ENCODE data around the gene AATF.

Gene AATF

DNA sequence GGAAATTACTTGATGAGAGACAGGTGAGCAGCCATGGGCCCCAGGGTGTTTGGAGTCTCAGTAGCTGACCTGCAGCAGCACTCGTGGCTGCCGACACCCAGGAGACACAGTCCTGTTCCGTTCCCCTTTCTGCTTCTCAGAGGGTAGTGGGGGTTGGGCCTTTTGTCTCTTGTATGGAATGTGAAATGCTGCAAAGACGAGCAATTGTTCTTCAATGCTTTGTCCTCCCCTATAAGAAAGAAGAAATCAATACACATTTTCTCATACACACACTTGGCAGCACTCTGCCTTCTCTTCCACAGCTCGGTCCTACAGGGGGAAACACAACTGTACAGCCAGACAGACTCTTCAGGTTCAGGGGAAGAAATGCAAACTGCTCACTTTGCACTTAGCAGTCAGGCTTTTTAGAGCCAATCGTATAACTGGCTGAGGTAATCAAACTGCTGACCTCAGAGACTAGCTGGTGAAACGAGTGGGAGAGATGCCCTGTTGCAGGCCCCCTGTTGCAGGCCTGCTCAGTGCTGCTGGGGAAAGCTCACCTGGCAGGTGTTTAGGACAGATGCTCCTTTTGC, 96.7 kb downstream of the AATF start:
- Histone ChIP-seq H3K36me3 (peaks cover 46% of the 10 kb centered on the region), H3K4me1 (ENCODE audit: control insufficient read depth in 1 of 2, insufficient read depth in 1 of 2, low read depth in 1 of 2, low read length in 1 of 2) (no peaks in the 10 kb centered on the region), H3K27me3 (no peaks in the 10 kb centered on the region), H3K4me3 (ENCODE audit: low read depth in 1 of 2, low read length in 1 of 2) (no peak overlapping the region), H3K9me3 (no peaks in the 10 kb centered on the region), H3K27ac (no peak overlapping the region)
- TF ChIP-seq, protein P1, sequence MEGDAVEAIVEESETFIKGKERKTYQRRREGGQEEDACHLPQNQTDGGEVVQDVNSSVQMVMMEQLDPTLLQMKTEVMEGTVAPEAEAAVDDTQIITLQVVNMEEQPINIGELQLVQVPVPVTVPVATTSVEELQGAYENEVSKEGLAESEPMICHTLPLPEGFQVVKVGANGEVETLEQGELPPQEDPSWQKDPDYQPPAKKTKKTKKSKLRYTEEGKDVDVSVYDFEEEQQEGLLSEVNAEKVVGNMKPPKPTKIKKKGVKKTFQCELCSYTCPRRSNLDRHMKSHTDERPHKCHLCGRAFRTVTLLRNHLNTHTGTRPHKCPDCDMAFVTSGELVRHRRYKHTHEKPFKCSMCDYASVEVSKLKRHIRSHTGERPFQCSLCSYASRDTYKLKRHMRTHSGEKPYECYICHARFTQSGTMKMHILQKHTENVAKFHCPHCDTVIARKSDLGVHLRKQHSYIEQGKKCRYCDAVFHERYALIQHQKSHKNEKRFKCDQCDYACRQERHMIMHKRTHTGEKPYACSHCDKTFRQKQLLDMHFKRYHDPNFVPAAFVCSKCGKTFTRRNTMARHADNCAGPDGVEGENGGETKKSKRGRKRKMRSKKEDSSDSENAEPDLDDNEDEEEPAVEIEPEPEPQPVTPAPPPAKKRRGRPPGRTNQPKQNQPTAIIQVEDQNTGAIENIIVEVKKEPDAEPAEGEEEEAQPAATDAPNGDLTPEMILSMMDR (IDR thresholded peaks at IDR 0.05) = no peak

- TF ChIP-seq, protein P1 (IDR thresholded peaks at IDR 0.05) = peak; percentile 70
- Histone ChIP-seq H3K27ac (no peak overlapping the region), H3K9me3 (no peaks in the 10 kb centered on the region), H3K4me1 (ENCODE audit: control insufficient read depth in 1 of 2, insufficient read depth in 1 of 2, low read depth in 1 of 2, low read length in 1 of 2) (no peaks in the 10 kb centered on the region), H3K4me3 (ENCODE audit: low read depth in 1 of 2, low read length in 1 of 2) (no peak overlapping the region), H3K36me3 (peaks cover 68% of the 10 kb centered on the region), H3K27me3 (no peaks in the 10 kb centered on the region)
Observed at GRCh38 chr17:37047631-37048104, 98.9 kb downstream of the AATF start.

DNA sequence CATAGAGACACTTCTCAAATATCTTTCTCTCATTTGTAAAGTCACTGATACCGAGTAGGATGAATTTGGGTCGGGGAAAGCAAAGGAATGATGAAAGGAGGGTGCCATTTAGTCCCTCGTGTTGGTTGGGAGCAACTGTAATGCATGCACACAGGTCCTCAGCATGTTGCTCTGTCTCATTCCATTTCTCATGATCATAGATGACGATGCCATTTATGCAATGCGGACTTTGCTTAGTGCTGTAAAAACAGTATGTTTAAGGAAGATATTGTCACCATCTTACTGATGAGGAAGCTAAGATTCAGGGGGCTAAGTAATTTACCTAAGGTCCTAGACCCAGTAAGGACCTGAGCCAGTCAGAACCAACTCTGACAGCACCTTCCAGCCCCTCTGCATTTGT, 100.1 kb downstream of the AATF start:
- H3K36me3 ChIP-seq = peaks cover 64% of the 10 kb centered on the region
- TF ChIP-seq, protein P1 (IDR thresholded peaks at IDR 0.05) = no peak

GRCh38 chr17:37050920-37051319, 102.2 kb downstream of the AATF start:
- Histone ChIP-seq H3K9me3 (no peaks in the 10 kb centered on the region), H3K27me3 (no peaks in the 10 kb centered on the region), H3K27ac (no peak overlapping the region), H3K36me3 (peaks cover 62% of the 10 kb centered on the region), H3K4me3 (ENCODE audit: low read depth in 1 of 2, low read length in 1 of 2) (no peak overlapping the region), H3K4me1 (ENCODE audit: control insufficient read depth in 1 of 2, insufficient read depth in 1 of 2, low read depth in 1 of 2, low read length in 1 of 2) (peaks cover 3 to 9% of the 10 kb centered on the region in 2 experiments)
- TF ChIP-seq, protein P1 (IDR thresholded peaks at IDR 0.05) = no peak

More for the DNA sequence above, 100.1 kb downstream of the AATF start:
- H3K4me1 ChIP-seq (ENCODE audit: control insufficient read depth in 1 of 2, insufficient read depth in 1 of 2, low read depth in 1 of 2, low read length in 1 of 2) = peaks cover 1 to 3% of the 10 kb centered on the region in 2 experiments
- H3K27ac ChIP-seq = no peak overlapping the region
- no peaks in the 10 kb centered on the region for H3K27me3 ChIP-seq
- H3K4me3 ChIP-seq (ENCODE audit: low read depth in 1 of 2, low read length in 1 of 2) = no peak overlapping the region
- H3K9me3 ChIP-seq = no peaks in the 10 kb centered on the region

- no peaks in the 10 kb centered on the region for H3K9me3 ChIP-seq
- TF ChIP-seq, protein P1 (IDR thresholded peaks at IDR 0.05) = no peak
- H3K36me3 ChIP-seq = peaks cover 62% of the 10 kb centered on the region
- no peak overlapping the region for H3K27ac ChIP-seq
- no peak overlapping the region for H3K4me3 ChIP-seq (ENCODE audit: low read depth in 1 of 2, low read length in 1 of 2)
- H3K4me1 ChIP-seq (ENCODE audit: control insufficient read depth in 1 of 2, insufficient read depth in 1 of 2, low read depth in 1 of 2, low read length in 1 of 2) = peaks cover 3 to 9% of the 10 kb centered on the region in 2 experiments
- H3K27me3 ChIP-seq = no peaks in the 10 kb centered on the region
Observed at GRCh38 chr17:37051381-37051780, 102.6 kb downstream of the AATF start.
